GOT3 (cell line): ENCODE results near the gene ZNF608.

Experiments
- DNase-seq: peaks from one replicate; lab custom pipeline; 2025; ENCODE audit warnings: mixed read lengths; lab: John Stamatoyannopoulos, UW

ZNF608 gene

GRCh38 chr5:124736805-124737188 is 9.6 kb downstream of the ZNF608 start:
- DNase-seq = no peak

- DNase-seq = no peak
Observed at GRCh38 chr5:124736082-124736804, 10.2 kb downstream of the ZNF608 start.

DNA sequence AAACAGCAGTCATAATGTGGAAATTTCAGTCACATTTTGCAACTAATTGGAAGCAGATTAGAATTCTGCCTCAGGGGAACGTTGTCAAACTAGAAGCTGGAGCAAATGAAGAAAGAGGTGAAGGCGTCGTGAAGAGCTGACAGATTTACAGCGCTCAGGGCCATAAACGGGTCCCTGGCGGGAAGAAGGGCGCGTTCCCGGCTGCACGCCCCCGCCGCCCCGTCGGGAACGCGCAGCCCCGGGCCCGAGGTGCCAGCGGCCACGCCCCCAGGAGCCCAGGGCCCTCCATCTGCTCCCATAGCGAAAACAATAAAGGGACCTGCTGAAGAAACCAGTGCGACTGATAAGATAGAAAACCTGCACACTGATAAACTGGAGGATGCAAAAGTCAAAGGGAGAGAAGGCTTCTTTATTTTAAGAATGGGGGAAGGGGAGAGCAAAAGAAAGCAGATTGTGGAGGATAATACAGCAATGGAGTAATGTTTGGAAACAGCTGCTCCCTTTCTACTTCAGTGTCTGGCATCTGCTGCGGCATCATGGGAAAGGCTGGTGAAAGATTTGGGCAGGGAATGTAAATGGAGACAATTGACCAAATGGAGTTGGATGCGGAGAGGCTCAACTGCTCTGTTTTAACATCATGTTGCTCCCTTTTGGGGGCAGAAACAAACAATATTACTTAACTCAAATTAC is 11.1 kb downstream of the ZNF608 start:
- no peak for DNase-seq

DNA sequence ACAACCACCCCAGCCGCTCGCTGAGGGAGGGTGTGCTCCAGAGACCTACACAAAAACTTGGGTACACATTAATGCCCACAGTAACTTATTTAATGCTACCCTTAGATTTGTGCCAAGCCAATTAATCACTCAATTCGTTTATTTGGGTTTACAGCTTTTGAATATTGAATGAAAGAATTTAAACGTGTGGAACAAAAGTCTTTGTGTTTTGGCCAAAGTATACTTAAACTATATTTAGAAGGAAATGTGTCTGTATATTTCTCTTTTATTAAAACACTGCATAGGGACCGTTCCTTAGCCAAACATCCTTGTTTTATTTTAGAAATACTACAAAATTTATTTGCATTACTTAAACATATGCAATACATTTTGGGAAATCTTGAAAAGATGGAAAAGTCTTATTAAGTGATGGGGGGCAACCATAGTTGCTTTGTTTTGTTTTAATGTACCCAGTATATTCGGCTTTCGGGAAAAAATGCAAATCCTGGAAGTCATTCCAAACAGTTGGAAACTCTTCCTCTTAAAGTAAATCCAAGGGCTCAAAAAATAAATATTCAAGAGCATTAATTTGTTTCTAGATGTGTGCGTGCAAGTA is 11.8 kb downstream of the ZNF608 start:
- DNase-seq = no peak

DNA sequence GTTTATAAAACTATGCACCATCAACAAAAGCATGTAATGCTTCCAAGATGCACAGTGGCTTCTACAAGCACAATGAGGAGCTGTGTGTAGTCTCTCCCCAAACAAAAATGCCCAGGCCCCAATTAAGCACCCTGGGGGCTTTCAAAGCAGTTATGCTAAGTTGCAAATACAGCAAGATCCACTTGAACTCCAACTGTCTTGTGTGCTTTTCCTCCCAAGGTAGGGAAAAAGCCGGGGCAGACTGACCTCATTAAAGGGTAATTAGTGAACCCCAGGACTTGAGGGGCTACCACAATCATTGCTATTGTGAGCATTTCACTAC is 13.1 kb downstream of the ZNF608 start:
- DNase-seq = no peak

DNA sequence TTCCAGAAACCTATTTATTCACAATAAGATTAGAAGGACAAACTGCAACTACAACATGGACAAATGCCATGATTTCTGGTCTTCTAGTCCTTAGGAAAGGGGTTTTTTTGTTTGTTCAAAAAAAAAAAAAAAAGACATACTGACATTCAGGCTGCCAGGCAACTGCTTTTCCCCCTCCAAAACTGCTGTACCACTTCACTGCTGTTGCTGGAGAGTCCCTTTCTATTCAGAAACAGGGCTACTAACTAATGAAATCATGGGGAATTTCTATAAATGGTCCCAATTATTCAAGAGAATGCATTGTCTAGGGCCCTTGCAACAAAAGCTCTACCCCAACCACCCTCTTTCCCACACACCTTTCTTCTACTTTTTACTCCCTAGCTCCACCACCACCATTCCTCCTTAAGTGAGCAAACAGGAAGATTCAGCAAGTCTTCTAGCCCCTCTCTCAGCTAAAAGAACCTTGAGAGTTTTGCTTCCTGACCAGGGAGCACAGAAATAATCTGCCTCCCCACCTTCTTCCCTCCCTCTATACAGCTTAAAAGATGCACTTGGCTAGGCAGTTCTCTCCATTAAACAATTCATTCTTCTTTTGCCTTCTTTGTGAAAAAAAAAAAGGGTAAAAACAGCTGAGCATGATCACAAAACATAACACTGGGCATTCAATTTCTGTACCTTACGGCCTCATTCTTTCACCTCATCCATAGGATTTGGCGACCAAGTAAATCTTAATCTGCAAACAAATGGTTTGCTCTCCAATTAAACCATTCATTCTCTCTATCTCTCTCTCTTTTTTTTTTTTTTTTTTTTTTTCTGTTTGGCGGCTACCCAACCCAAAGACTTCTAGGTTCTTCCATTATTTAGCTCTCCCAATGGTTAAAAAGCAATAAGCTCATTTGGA is 13.8 kb downstream of the ZNF608 start:
- DNase-seq = no peak

- DNase-seq = no peak
Observed at GRCh38 chr5:124730381-124730780, 16.1 kb downstream of the ZNF608 start.

DNA sequence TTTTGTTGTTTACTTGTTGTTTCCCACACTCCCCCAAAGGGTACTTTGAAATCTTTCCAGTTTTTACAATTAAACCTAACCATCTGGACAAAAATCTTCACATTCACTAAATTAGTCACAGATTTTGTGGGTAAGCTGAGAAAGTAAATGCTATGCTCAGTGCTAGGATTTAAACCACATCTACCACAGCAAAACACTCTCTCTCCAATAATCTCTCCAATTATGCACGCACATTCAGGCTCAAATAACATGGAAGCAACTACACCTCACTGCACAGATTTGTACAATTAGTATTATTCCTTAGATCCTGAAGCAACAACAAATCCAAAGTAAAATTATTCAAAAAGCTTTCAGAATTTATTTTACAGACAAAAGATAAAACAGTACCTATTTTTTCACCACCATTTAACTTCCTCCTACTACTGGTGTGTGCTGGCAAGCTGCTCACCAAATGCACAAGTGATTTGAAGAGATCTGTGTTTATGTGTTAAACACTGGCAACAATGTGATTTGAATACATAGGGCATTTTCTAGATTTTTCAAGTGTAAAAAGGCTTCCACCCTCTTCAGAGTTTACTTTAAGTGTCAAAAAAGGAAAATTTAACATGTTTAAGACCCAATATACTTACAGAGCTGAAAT is 16.6 kb downstream of the ZNF608 start:
- DNase-seq = no peak

- DNase-seq = no peak
Observed at GRCh38 chr5:124728968-124729332, 17.5 kb downstream of the ZNF608 start.

- DNase-seq = no peak
Observed at GRCh38 chr5:124728331-124728967, 18.0 kb downstream of the ZNF608 start.

DNA sequence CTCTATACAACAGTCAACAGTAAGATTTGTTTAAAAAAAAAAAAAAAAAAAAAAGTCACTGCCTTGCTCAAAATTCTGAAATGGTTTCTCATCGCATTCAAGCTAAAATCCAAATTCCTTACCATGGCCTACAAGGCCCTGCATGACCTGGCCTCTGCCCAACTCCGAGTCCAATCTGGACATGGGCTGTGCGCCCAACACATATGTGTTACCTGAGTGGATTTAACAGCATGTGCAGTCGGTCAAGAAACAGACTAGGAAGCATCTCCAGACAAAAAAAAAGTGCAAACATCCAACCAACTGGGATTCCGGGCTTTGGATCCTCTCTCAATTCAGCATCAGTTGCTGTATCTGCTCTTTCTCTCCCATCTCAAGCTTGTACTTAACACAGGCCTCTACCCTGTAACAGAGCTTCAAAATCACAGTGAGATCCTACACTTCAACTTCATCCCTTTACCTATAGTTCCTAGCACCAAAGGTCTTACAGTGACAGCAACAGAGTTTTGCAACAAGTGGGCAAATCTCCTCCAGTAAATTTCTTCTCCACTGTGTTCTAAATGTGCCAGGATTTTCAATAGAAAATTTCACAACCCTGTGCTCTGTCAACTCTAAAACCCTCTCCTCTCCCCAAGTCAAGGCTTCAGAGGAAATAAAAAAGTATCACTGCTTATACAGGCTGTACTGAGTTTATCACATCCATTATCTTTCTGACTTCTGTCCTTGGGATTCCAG is 19.6 kb downstream of the ZNF608 start:
- no peak for DNase-seq

DNA sequence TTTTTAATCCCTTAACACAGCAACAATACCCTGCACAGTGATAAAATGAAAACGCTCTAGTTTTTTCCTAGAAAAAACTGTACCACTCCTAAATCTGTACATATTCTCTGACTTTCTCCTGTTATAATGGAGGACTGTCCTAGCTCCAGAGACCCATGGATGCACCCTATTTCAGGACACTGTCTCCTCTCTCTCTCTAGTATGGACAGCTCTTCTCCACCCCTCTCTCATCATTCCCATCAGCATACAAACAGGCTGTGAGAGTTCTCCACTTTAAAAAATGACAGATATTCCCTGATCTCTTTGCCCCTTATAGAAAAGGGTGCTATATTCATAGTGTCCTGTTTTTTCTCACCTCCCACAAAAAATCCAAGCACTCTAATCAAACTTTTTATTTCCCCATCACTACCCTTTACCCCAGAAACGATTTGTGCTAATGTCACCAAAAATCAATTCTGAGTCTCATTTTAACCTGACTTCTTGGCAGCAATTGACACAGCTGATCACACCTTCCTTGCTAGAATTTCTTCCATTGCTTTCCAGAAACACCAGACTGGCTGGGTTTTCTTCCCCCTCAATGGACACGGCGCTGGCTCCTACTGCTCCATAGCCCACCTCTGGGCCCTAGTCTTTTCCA is 20.7 kb downstream of the ZNF608 start:
- DNase-seq = no peak

DNA sequence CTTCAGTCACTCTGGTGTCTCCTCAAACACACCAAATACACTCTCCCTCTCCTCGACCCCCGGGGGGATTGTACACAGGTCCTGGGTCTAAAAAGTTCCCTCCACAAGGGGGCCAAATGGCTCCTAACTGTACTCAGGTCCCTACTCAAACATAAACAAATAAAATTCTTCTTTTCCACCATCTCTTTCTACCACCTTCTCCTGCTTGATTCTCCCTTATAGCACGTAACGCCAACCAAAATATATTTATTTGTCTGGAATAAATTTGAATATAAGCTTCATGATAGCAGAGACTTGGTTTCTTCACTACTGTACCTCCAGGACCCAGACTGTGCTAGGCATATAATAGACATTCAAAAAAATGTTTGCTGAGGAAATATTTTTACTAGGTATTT is 21.4 kb downstream of the ZNF608 start:
- no peak for DNase-seq

DNA sequence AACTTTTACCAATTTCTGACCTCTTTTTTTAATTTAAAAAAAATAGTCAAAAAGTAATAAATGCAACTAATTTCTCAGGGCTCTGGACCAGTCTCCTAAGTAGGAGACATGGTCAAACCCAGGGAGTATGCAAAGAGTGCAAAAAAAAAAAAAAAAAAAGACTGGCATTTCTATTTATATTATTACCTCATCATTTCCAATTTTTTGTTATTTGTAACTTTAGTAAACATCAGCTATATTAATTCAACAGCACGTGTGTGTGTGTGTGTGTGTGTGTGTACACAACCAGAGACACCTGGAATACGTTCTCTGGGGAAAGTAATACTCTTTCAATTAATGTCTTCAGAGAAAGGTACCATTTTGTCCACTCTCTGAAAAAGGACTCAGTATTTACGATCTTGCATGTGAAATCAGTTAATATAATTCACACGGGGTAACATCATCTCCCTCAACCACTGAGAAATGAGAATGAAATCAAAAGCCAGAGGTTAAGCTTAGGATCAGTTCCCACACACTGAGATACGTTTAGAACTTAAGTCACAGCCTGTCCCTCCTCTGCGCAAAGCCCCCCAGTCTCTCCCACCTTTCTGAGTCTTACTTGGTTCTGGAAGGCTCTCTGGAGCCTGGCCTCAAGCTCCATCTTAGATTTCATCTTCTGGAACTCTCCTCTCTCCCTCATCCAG is 21.9 kb downstream of the ZNF608 start:
- DNase-seq = no peak

DNA sequence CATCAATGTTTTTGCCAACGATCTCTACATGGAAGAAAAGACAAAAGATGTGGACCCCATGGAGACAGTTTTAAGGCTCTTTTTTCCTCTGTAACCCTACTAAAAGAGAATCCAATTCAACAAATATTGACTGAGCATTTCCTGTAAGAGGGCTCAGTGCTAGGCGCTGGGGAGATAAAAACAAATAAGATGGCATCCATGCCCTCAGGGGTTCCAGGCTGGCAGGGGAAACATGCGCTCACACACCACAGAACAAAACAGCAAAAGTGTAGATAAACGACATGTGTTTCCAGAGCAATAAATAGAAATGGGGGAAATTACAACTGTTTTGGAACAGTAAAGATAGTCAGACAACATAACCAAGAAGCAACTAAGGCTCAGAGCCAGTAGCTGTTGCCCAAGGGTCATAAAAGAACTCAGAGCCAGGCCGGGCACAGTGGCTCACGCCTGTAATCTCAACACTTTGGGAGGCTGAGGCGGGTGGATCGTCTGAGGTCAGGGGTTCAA is 25.2 kb downstream of the ZNF608 start:
- no peak for DNase-seq

DNA sequence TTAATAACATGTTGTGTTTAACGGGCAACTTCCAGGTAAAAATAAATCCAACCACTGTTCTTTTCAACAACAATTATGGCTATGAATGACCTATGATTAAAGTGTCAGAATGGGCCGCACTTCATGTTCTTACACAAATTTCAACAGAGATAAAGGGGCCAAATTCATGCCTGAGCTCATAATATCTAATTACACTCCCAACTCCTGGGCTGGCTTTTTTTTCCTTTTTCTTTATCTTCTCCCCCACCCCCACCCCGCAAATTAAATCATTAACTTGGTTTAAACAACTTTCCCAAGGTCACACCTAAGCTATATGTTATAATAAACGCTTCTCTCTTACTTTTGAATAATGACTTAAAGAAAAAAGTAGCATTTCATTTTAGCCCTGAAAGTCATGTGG is 25.8 kb downstream of the ZNF608 start:
- no peak for DNase-seq

DNA sequence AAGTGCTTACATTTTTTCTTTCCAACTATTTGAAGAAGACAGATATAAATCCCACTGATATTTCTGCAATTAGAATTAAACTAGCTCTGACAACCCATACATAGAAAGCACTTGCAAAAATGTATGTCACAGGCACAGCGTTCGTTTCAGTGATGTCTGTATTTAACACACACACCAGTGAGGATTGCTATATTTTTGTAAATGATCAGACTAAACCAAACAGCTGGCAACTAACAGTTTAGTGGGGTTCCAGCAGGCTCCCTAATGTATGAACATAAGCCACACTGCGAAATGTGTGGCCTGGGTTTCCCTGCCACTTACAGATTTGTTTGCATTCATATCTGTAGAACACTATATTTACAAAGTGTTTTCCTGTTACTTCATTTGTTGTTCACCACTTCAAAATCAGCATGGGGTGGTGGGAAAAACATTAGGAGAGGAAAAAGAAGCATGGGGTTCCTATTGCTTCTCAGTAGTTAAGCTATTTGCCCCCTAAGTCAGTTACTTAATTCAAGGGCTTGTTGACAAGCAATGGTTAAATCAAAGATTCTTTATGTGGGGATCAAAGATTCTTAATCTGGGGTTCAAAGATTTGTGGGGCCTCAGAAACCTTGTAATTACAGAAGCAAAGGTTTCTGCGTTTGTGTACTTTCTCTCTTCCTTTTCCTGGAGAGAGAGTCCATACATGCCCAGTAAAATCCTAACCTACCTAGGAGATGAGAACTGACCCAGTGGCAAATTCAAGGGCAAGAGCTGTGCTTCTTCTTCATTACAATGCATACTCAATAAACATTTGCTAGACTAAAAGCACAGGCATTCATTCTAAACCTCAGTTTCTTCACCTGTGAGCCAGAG is 27.1 kb downstream of the ZNF608 start:
- no peak for DNase-seq

GRCh38 chr5:124718380-124718789 is 28.1 kb downstream of the ZNF608 start:
- DNase-seq = no peak

DNA sequence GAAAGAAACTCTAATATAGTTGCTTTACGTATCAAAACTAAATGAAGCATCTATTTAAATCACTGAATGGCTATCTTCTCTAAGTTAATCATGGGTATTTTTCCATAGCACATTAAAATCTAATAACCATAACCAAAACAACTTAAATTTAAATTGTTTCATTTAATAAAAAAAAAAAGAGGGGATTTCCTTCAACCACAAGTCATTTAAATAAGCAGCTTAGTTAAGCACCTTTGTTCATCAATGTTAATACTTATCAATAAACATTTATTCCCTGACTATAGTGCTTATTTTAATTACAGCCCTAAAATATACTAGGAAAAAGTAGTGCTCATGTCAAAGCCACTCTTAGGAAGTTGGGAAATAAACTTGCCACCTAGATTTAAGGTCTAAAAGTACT is 30.3 kb downstream of the ZNF608 start:
- no peak for DNase-seq
